Eye (tissue), 1 donor: Measurements from ENCODE around the gene HOXA9.
A peak's percentile ranks its signal among the peaks of the same experiment; 100 is the strongest.

ENCODE experiments used
- DNase-seq: peaks from one replicate; pipeline ENCODE4 v3.0.0-alpha.2; 2015

HOXA9 gene

DNA sequence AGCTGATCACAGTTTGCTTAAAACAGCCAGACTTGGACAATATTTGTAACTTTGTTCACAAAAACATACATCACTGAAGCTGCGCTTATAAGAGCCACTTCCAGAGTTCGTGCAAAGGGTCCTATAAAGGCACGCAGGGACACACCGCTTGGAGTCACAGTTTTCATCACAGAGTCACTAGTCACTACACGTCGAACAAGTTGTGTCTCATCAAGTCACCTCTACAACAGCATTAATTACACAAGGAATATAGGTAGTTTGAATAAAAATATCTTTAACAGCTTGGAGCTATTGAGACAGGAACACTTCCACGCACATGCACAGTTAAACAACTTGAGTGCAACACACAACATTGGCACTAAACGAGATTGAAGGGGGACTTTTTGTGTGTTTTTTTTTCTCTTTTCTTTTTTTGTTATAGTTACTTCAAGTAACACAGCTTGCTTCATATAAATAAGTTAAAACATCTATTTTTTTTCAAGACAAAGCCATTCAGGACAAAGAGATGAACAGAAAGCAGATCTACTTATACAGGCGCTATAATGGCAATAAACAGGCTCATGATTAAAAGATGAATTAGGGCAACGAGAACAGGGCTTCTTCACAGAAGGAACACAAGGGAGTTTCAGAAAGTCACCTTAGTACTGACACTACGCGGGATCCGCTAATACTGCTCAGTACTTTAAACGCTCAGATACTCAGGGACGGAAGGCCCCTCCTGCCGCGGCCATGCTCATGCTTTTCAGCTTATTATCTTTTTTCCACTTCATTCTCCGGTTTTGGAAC, 24.0 kb downstream of the HOXA9 start:
- peak; percentile 50 for DNase-seq

DNA sequence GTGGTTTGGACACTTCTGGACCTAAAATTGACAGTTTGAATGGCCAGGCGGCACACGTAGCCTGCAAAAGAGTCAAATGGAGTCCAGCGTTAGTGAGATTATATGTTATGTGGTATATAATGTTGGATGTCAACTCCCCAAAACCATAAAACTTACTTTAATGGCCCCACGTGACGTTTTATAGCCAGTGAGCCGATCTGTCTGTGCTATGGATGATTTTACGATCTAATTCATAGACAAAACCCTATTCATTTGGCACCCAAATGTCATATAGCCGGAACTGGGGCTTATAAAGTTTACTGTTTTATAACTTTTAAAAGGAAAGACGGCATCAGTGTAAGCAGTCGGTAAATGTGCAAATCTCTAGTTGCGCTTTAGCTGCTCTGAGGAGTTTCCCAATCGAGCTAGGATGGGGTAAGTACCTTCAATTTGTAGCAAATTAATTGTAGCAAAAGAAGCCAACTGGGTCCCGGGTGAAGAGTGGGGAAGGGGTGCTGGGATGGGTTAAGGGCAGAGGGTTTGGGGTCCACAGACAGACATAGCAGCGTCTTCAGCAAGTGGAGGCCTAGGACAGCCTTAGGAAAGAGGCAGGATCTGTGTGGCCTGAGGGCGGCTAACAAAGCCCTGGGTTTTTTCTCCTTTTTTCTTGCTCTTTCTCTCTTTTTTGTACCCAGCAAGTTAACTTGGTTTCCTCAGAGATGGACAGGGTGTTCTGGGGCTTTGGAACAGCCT, 25.0 kb downstream of the HOXA9 start:
- DNase-seq, result peak; percentile 36

DNA sequence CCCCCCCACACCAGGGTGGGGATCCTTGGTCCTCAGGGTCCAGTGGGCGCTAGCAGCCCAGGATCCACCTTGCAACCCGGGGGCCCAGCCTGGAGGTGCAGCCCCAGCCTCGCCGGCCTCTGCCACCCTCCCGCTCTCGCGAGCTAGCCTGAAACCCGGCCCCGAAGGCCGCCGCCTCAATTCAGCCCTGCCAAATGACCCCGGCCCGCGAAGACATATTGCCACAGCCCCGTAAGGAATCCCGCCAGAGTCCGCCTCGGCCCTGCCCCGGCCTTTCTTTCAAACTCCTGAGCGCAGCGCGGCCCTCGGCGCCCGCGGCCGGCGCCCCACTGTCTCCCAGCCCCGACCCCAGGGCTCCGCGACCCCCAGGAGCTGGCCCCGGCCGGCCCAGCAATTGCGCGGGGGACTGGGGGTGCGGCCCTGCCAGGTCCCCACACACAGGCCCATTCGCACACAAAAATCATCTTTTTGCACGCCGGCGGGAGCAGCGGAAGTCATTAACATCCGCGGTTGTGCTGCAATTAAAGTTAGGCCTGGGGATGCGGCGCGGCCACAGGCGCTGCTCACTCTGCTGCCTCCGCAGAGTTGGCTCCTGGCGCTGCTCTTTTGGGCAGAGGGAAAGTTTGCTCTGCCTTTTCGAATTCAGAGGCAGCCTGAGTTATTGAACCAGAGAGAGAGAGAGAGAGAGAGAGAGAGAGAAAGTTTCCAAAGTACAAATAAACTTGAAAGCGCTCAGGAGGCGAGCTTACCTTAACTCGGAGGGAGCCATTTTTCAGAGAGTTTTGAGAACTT, 25.8 kb downstream of the HOXA9 start:
- peak; percentile 56 for DNase-seq

DNA sequence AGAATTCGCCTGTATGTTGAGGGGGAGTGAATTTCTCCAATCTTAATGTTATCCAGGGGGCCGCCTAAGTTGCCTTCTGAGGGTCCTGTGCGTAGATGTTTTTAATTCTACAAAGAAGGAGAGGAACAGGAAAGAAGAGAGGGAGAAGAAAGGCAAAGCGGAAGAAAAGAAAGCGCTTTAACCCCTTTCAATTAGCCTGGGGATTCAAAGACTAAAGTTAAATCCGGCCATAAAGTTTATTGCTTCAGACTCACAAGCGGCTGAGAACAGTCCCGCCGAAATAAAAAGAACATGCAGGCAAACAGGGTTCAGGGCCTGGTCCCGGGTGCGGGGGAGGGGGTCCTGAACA, 26.4 kb downstream of the HOXA9 start:
- peak; percentile 32 for DNase-seq

DNA sequence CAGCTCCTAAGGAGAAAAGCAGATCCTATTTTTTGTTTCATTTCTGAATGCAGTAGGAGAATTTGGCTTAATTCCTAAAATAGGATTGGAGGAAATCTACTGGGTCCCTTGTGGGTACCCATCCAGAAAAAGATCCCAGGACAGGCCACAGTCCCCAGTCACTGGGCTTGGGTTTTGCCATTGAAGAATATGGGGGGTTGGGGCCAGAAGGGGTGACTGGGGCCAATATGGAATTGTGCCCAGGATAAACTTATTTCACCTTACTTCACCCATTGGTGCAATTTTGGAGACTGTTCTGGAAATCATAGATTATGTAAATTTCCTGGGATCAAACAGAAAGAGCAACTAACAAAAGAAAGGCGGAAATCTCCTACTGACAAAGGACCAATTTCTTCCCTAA, 26.9 kb downstream of the HOXA9 start:
- DNase-seq, result no peak

DNA sequence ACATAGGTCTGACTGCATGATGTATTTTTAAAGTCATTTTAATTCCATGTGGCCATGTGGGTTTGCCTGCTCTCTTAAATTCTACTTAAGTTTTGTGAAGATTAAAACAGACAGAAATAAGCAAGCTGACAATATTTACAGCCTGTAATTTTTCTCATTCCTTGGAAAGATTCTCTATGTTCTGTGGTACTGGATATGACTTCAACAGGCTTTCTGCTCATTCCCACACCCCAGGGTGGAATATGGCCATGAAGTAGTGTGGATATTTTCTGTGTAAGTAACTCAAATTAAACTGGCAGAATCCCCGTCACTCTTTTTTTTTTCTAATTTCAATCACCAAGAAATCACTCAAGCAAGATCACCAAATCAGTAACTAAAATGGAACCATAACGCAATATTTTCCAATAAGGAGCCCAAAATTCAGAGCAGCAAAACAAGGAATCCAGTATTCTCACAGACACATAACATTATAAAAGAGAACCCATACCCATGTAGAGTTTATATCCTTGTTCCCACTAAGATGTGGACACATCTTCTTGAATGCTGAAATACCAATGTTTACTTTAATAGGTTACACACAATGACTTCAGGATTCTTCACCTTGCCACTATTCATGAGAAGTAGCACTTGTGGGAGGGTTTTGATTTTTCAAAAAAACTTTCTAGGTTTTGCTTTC, 27.6 kb downstream of the HOXA9 start:
- no peak for DNase-seq

DNA sequence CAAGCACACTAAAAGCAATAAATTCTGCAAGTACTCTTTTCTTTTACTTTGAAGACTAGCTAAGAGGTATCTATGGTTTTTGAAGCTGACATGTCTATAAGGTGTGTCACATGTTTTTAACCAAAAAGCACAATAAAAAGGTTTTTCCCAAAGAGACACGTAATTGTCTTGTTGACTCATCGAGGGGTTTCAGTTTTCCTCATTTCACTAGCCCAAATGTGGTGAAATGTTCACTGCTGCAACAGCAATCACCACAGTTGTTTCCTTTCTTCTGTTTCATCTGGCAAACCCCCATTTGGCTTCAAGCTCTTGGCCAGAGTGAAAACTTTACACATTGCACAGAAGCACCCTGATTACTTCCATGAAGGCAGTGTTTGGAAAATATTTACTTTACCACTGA, 30.9 kb downstream of the HOXA9 start:
- peak; percentile 37 for DNase-seq

DNA sequence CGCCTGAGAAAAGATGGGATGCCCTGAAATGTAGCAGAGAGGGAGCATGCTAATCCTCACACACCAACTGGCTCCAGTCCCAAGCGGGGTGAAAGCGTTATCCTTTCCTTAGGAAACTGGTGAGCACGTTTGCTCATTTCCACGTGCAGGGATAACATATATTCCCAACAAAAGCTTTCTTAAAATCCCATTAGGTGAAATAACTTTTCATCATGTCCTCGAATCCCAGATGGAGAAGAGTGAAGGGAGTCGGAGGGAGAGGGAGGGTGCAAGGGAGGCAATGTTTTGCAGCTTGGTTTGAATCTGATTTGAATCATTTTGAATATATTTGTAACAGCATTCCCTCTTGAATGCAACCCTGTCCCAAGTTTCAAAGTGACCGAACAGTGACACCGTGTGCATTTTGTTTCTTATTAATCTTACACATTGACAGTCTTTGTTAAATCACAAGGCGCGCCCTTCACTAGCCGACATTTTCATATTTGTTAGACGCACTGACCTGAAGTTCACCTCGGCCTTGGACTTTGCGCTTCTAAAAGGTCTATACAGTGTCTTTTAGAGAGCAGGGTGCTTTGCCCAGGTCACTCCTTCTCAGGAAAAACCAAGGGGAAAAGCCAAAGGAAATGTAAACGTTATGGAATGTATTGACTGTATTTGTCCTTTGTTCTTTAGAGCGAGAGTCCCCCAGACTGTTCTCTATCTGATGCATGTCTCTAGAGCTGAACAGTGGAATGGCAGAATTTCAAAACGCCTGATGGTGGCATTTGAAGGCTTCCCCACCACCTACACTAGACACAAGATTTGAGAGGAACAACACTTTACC, 31.7 kb downstream of the HOXA9 start:
- peak; percentile 38 for DNase-seq

DNA sequence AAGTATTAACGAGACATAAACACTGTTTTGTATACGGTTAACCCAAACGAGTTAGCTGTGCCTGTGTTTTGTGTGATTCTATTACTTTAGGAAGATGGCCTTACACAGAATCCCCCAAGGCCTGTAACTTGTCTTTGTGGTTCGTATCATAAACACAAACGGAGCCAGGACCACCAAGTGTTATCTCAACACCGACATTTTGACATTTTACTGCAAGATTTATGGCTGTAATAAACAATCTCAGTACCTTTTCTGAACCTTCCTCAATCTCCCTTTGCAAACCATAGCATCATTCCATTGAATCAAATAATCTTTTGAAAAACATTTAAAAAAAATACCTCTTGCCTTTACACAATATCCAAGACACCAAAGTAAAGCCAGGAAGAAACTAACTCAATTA, 32.4 kb downstream of the HOXA9 start:
- DNase-seq, result no peak

DNA sequence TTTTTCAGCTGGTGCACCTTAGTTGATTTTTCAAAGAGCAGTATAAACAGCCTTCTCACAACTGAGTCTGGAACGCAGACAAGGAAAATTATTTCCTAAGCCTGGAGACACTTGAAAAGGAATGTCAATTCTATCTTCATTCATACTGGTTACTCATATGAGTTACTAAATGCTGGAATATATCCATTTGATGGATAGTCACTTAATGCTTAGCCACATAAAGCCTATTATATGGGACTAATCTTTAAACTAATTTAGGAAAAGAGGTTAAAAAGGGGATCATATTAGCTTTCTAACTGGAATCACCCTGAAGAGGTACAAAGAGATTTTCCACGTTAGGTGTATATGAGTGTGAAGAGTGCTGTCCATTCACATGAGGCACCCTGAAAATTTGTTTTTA, 33.1 kb downstream of the HOXA9 start:
- peak; percentile 27 for DNase-seq

DNA sequence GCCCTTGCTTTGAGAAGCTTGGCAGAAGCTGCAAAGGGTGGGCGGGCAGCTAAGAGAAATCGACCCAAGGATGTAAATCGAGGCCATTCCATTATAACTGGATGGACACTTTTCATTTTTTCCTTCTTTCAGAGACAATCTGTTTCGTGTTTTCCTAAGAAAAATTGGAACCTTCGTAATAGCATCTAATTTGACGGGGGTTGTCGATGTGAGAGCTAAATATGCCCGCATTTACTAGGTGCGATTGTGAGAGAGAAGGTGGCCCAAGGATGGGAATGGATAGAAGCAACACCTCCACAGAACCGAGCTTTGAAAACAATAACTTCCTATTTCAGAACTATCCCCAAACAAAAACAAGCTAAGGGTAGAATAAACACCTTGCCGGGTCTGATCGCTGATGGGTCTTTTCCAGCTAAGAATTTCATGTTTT, 33.9 kb downstream of the HOXA9 start:
- DNase-seq, result no peak

DNA sequence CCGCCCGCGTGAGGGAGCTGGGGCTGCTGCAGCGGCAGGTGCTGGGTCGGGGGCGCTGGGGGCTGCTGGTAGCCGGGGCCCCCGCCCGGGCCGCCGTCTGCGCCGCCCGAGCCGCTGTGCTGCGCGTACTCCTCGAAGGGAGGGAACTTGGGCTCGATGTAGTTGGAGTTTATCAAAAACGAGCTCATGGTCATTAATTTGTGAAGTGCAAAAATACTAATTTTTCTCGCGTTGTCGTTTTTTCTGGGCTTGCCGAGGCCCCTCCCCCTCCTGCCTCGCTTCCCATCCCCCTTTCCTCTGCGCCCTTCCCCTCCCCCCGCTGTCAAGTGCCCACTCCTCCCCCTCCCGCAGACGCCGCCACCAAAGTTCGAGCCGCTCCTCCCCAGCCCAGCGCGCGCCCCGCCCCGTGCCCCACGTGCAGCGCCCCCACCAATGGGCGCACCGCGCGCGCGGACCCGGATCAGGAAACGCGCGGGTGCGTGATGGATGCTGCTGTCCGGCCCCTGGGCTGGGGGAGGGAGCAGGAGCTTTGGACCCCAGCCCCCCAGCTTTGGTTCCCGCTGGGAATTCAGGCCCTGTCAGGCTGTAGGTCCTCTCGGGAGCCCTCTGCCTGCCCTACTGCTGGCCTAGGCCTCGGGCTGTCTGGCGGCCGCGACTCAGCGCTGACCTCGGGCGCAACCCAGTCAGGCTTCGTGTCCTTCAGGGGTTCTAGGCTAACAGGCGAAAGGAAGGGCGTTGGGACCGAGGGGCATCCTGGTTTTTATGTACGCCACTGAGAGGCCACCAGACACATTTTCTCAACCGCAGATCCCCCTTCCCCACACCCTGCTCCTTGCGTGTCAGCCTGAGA, 34.6 kb downstream of the HOXA9 start, which contains the start of gene HOXA4:
TSS of gene HOXA4 (minus strand) at position 218 of the 850 bp plus-strand sequence. CDS start at position 194, 24 bp downstream.
- peak; percentile 75 for DNase-seq

DNA sequence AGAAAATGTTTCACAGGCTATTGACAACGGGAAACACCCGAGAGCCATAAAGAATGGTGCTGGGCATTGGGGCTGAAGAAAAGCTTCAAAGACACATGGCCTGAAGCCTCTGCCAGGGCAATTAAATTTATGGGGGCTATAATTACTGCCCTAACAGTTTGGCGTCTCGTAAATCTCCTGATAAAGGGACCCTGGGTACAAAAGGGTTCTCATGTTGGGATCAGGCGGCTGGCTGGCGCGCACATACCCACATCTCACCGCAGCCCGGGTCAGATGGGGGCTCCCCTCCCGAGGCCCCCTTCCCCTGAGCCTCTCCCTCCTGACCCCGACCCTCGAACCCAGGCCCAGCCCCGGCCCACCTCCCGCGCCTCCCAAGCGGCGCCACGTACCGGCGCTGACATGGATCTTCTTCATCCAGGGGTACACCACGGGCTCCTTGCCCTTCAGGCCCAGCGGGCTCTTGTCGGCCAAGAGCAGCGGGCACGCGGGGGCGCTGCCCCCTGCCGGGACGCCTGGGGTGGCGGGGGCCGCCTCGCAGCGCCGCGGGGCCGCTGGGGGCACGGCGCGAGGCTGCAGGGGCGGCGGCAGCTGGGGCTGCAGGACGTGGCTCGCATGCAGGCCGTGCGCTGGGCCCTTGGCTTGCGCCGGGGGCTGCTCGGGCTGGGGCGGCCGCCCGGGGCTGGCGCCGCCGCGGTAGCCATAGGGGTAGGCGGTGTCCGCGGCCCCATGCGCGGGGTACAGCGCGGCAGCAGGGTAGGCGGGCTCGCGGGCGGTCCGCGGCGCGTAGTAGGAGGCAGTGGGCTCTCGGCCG, 35.4 kb downstream of the HOXA9 start:
- peak; percentile 44 for DNase-seq

DNA sequence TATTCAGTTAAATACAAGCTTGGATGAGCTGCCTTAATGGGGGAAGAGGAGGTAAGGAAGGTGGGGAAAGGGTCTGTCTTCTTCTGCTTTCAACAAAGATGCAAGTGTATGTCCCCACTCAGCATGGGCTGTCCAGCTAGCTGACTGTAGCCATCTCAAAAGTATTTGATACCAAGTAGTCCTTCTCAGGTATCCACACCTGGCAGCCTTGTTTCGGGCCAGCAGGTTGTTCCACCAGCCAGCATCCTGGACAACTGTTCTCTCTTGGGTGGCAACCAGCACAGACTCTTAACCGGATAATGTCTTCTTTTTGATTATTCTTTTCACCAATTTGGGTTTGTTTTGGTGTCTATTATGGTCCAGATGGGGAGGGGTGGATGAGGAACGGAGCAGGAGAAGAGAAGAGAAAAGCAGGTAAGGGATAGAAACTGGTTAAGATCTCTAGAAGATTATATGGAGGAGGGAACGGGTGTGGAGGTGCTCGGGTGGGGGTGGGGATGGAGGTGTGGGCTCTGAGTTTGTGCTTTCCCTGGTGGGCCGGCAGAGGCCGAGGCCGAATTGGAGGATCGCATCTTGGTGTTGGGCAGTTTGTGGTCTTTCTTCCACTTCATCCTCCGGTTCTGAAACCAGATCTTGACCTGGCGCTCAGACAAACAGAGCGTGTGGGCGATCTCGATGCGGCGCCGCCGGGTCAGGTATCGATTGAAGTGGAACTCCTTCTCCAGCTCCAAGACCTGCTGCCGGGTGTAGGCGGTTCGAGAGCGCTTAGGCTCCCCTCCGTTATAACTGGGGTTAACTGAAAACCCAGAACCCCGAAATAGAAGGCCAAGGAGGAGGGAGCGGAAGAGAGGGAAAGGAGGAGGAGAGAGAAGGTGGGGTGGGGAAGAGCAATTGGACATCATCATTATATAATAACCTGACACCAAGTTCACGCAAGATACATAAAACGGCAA, 36.3 kb downstream of the HOXA9 start:
- no peak for DNase-seq

DNA sequence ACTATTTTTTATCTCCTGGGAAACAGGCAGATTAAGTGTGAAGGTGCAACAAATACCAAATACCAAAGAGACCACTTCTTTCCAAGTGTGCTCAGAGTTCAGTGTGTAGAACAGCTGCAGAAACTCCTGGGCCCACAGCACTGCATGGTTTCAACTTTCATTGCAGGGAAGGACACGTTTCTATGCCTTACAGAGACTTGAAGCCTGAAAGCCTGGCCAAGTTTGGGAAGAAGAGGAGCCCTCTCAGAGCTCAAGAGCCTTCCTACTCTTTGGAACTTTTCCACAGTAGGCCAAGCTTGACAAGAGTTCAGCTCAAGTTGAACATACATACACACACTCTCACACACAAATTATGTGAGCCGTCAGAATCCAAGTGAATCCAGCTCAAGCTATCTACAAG, 37.3 kb downstream of the HOXA9 start:
- DNase-seq, result no peak

DNA sequence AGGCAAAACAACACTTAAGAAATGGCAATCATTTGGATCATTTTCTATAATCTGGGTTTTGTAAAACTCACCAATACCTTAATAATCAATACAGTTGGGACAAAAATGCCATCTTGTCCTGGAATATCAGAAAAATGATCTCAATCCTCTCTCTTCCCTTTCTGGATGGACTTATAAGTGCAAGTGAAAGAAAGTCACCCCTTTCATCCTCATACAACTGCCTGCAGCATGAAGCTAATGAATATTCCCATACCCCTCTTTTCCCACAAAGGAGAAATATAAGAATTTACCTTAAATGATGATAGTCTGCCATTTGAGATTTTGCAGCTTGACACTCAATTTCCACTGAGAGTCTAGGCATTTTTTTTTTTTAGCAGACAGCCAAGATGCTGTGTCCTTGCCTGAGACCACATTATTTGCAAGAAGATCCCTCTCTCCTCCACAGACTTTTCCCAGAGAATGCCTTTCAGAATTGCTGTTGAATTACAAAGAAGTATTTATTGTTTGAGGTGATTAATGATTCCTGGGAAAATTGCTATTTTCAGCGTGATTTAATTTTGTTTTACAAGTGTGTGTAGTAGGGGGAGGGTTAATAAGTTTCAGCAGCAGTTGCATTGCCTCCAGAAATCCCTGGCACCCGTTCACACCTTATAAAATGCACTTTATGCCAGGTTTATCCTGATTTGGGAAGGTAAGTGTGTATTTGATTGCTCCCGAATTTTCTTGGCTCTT, 38.6 kb downstream of the HOXA9 start:
- DNase-seq, result no peak

DNA sequence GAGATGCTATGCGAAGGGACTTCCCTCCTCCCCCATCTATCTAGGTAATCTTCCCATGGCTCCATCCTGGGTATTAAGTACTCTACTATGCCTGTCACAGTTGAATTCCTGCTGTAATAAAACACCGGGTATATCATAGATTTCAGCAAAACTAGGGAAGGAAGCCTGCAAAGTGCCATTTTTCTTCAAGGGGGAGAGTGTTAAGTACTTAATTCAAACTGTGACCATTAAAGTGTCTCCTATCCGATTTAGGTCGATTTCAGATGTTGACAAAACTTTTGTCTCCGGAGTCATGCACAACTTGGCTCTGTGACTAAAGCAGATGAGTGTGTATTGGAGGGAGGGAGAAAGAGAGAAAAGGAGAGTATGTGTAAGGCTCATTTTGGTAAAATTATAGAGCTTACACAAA, 39.3 kb downstream of the HOXA9 start:
- DNase-seq, result no peak
